ENCODE results near the gene MYRFL. TPM values are rescaled to one million over a fixed set of nuclear protein-coding genes. Genes with fewer than 3 reads are reported as not detected.
"Not testable (repeated sequence)": the region's sequence is repeated elsewhere in the genome, so short reads cannot be mapped to it uniquely, and the experiment has no call there.

Gene MYRFL
- total RNA-seq, 1 experiment from 2014 or later: not detected

- POLR2A ChIA-PET: no interaction called here
- Mint-ChIP-seq H3K27me3 (ENCODE audit: insufficient read depth, unreplicated experiment) (no peaks in the 10 kb centered on the region), H3K4me1 (ENCODE audit: insufficient read depth, unreplicated experiment) (no peaks in the 10 kb centered on the region), H3K36me3 (ENCODE audit: insufficient read depth, unreplicated experiment) (no peaks in the 10 kb centered on the region), H3K9me3 (ENCODE audit: unreplicated experiment) (no peaks in the 10 kb centered on the region), H3K27ac (ENCODE audit: low read depth, unreplicated experiment) (no peak overlapping the region), H3K4me3 (ENCODE audit: unreplicated experiment) (no peak overlapping the region)
- CTCF ChIA-PET: no interaction called here
- intact Hi-C loops (cut with micrococcal nuclease): no loop called here
- DNase-seq (ENCODE audit: unreplicated experiment): no peak
- no peak for TF ChIP-seq CTCF (IDR thresholded peaks at IDR 0.05; ENCODE audit: unreplicated experiment)
- BruUV-seq (replicated peaks): no TSS peak
These were observed 21.9 kb downstream of the MYRFL start for GRCh38 chr12:69846976-69847375.

- no TSS peak for BruUV-seq (replicated peaks)
- Mint-ChIP-seq H3K9me3 (ENCODE audit: unreplicated experiment) (no peaks in the 10 kb centered on the region), H3K36me3 (ENCODE audit: insufficient read depth, unreplicated experiment) (no peaks in the 10 kb centered on the region), H3K4me1 (ENCODE audit: insufficient read depth, unreplicated experiment) (no peaks in the 10 kb centered on the region), H3K4me3 (ENCODE audit: unreplicated experiment) (no peak overlapping the region), H3K27ac (ENCODE audit: low read depth, unreplicated experiment) (no peak overlapping the region), H3K27me3 (ENCODE audit: insufficient read depth, unreplicated experiment) (no peaks in the 10 kb centered on the region)
- intact Hi-C loops (cut with micrococcal nuclease): no loop called here
- POLR2A ChIA-PET: no interaction called here
- CTCF ChIA-PET: interaction anchor here (1.8 kb wide), 1 partner anchor 27 kb away, joined by 3 read pairs; no protein-coding TSS in a partner anchor
- no peak for TF ChIP-seq CTCF (IDR thresholded peaks at IDR 0.05; ENCODE audit: unreplicated experiment)
- DNase-seq (ENCODE audit: unreplicated experiment): no peak
These were observed 26.9 kb downstream of the MYRFL start for GRCh38 chr12:69851976-69852375.

- intact Hi-C loops (cut with micrococcal nuclease); H3K4me1 Mint-ChIP-seq (ENCODE audit: insufficient read depth, unreplicated experiment); H3K36me3 Mint-ChIP-seq (ENCODE audit: insufficient read depth, unreplicated experiment); H3K27me3 Mint-ChIP-seq (ENCODE audit: insufficient read depth, unreplicated experiment); DNase-seq (ENCODE audit: unreplicated experiment); H3K27ac Mint-ChIP-seq (ENCODE audit: low read depth, unreplicated experiment); CTCF ChIA-PET; POLR2A ChIA-PET; H3K4me3 Mint-ChIP-seq (ENCODE audit: unreplicated experiment); H3K9me3 Mint-ChIP-seq (ENCODE audit: unreplicated experiment); BruUV-seq (replicated peaks): not testable (repeated sequence)
These were observed 28.3 kb downstream of the MYRFL start for GRCh38 chr12:69853176-69853961.

GRCh38 chr12:69866698-69867097 is 41.7 kb downstream of the MYRFL start:
- intact Hi-C loops (cut with micrococcal nuclease): no loop called here
- Mint-ChIP-seq H3K27me3 (ENCODE audit: insufficient read depth, unreplicated experiment) (no peaks in the 10 kb centered on the region), H3K36me3 (ENCODE audit: insufficient read depth, unreplicated experiment) (no peaks in the 10 kb centered on the region), H3K27ac (ENCODE audit: low read depth, unreplicated experiment) (no peak overlapping the region), H3K4me1 (ENCODE audit: insufficient read depth, unreplicated experiment) (no peaks in the 10 kb centered on the region), H3K9me3 (ENCODE audit: unreplicated experiment) (no peaks in the 10 kb centered on the region), H3K4me3 (ENCODE audit: unreplicated experiment) (no peak overlapping the region)
- POLR2A ChIA-PET: interaction anchor here (0.8 kb wide), 1 partner anchor 576 kb away, joined by 3 read pairs; no protein-coding TSS in a partner anchor
- CTCF ChIA-PET: interaction anchor here (0.5 to 0.7 kb wide), 2 partner anchors 197 to 1062 kb away, joined by 3 read pairs; no protein-coding TSS in a partner anchor
- BruUV-seq (replicated peaks): no TSS peak
- no peak for TF ChIP-seq CTCF (IDR thresholded peaks at IDR 0.05; ENCODE audit: unreplicated experiment)
- DNase-seq (ENCODE audit: unreplicated experiment): no peak
